ENCODE measurements around the gene CAV1.
A peak's percentile ranks its signal among the peaks of the same experiment; 100 is the strongest.

The CAV1 gene

DNA sequence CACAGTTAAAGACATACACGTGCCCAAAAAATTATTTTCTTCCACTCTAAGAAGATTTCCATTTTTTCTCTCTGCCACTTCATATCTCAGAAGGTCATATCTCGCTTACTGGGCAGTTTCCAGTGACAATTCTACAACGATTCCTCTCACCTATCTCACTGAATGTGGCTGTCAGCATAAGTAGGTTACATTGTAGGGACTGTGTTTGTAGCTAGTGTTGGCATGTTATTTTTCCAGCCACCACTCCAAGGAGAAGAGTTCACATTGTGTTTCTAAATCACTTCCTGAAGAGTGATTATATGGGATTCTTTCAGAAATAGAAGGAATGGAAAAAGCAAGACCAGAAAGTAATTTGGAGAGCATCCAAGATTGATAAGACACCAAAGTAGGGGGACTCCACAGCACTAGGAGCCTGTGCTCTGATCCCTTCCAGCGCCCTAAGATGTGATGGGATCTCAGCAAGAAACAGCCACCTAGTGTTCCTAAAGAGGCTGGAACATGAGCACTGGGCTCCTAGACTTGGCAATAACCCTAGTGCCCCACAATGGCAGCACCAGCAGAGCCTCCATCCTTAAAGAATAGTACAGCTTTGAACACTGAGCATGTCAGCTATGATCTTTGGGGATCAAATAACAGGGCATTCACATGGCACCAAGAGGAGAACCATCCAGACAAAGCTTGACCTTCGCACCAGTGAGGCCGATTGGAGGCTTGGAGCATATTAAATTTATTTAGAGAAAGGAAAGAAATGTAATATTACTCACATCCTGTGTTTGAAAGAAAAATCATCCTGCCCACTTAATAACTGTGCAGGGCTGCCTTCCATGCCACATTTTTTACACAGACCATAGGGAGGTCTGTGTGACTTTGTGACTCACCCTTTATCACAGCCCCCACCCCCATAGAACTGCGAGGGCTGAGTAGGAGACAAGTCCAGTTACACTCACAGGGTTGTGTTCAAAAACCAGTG lies 51.8 kb downstream of the CAV1 start:
- no peak overlapping the region for H3K27ac ChIP-seq (ENCODE audit: low read length)
- no peak overlapping the region for H3K4me3 ChIP-seq (ENCODE audit: low read depth in 1 of 2, low read length in 2 of 2)
- H3K27me3 ChIP-seq (ENCODE audit: low read depth, low read length), result no peaks in the 10 kb centered on the region
- no peaks in the 10 kb centered on the region for H3K36me3 ChIP-seq (ENCODE audit: control insufficient read depth in 1 of 2, insufficient read depth in 2 of 2, low read length in 2 of 2)
- H3K4me1 ChIP-seq (ENCODE audit: control insufficient read depth in 1 of 2, insufficient read depth in 2 of 2, low read length in 2 of 2), result peaks cover 0 to 6% of the 10 kb centered on the region in 2 donors
- H3K9me3 ChIP-seq (ENCODE audit: control insufficient read depth in 1 of 2, low read length in 2 of 2), result no peaks in the 10 kb centered on the region

DNA sequence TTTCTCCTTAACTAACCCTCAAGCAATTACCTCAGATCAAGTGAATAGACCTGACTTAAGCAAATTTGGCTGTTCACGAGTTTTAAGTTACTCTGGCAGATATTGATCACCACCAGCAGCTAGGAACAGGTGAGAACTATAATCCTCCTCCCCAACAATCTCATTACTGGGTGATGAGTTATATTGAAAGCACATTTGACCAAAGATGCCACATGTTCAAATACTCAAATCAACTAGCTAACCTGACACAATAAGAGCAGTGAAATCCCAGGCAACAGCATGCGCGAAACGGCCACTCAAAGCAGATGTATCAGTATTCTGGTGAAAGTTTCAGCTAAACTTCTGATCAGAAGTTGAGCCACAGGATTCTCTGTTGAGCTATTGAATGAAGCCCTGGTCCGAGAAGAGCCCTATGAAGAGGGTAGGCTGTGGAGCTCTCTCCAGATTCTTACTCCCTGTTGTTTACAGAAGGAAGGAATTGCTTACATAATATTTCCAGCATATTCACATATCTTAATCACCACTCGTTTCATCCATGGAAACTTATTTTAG lies 52.6 kb downstream of the CAV1 start:
- Histone ChIP-seq H3K27me3 (ENCODE audit: low read depth, low read length) (no peaks in the 10 kb centered on the region), H3K4me3 (ENCODE audit: low read depth in 1 of 2, low read length in 2 of 2) (no peak overlapping the region), H3K4me1 (ENCODE audit: control insufficient read depth in 1 of 2, insufficient read depth in 2 of 2, low read length in 2 of 2) (peaks cover 0 to 6% of the 10 kb centered on the region in 2 donors), H3K27ac (ENCODE audit: low read length) (no peak overlapping the region), H3K9me3 (ENCODE audit: control insufficient read depth in 1 of 2, low read length in 2 of 2) (no peaks in the 10 kb centered on the region), H3K36me3 (ENCODE audit: control insufficient read depth in 1 of 2, insufficient read depth in 2 of 2, low read length in 2 of 2) (no peaks in the 10 kb centered on the region)

DNA sequence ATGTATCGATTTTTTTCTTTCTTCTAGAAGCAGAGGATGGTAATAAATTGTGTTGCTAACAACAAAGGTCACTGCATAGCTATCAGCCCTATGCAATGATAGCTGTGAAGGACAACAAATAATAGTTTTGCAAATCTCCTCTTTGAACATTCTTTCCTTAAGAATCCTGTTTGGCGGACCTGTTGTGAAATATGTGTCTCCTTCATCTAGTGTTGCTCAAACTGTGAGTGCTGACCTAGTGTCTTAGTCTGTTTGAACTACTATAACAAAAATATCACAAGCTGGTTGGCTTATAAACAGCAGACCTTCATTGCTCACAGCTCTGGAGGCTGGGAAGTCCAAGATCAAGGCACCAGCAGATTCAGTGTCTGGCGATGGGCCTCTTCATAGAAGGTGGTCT lies 53.7 kb downstream of the CAV1 start:
- H3K4me1 ChIP-seq (ENCODE audit: control insufficient read depth in 1 of 2, insufficient read depth in 2 of 2, low read length in 2 of 2), result peaks cover 0 to 13% of the 10 kb centered on the region in 2 donors
- no peaks in the 10 kb centered on the region for H3K9me3 ChIP-seq (ENCODE audit: control insufficient read depth in 1 of 2, low read length in 2 of 2)
- H3K27ac ChIP-seq (ENCODE audit: low read length), result no peak overlapping the region

DNA sequence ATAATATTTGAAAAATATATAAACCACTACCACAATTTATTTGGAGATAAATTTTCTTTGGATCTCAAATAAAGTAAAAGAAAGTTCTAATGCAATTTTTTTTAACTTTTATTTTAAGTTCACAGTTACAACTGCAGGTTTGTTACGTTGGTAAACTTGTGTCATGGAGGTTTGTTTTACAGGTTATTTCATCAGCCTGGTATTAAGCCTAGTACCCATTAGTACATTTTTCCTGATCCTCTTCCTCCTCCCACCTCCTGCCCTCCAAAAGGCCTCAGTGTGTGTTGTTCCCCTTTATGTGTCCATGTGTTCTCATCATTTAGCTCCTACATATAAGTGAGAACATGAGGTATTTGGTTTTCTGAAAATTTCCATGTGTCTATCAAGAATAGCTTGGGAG lies 54.5 kb downstream of the CAV1 start:
- peaks cover 0 to 13% of the 10 kb centered on the region in 2 donors for H3K4me1 ChIP-seq (ENCODE audit: control insufficient read depth in 1 of 2, insufficient read depth in 2 of 2, low read length in 2 of 2)
- H3K27me3 ChIP-seq (ENCODE audit: low read depth, low read length), result no peaks in the 10 kb centered on the region
- H3K27ac ChIP-seq (ENCODE audit: low read length), result no peak overlapping the region
- no peaks in the 10 kb centered on the region for H3K9me3 ChIP-seq (ENCODE audit: control insufficient read depth in 1 of 2, low read length in 2 of 2)
- no peak overlapping the region for H3K4me3 ChIP-seq (ENCODE audit: low read depth in 1 of 2, low read length in 2 of 2)
- H3K36me3 ChIP-seq (ENCODE audit: control insufficient read depth in 1 of 2, insufficient read depth in 2 of 2, low read length in 2 of 2), result no peaks in the 10 kb centered on the region

More for the DNA sequence above, 53.7 kb downstream of the CAV1 start:
- Histone ChIP-seq H3K4me3 (ENCODE audit: low read depth in 1 of 2, low read length in 2 of 2) (no peak overlapping the region), H3K36me3 (ENCODE audit: control insufficient read depth in 1 of 2, insufficient read depth in 2 of 2, low read length in 2 of 2) (no peaks in the 10 kb centered on the region), H3K27me3 (ENCODE audit: low read depth, low read length) (no peaks in the 10 kb centered on the region)

DNA sequence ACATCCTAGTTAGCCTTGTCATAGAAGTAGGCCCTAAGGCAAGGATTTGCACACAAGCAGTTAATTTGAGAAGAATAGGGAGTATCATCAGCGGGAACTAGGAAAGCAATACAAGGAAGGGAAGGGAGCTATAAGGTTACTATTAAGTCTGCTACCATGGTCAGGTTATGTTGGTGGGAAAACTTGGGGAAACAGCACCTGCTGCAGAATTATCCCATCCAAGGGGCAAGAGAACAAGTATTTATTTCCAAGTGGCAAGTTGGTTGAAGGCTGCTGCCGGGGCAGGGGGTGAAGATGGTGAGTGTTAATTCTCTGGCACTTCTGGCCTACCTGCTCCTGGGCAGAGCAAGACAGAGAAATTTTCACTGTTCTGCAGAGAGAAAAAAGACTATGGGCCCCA lies 55.0 kb downstream of the CAV1 start:
- no peak overlapping the region for H3K27ac ChIP-seq (ENCODE audit: low read length)
- H3K4me3 ChIP-seq (ENCODE audit: low read depth in 1 of 2, low read length in 2 of 2), result no peak overlapping the region
- H3K36me3 ChIP-seq (ENCODE audit: control insufficient read depth in 1 of 2, insufficient read depth in 2 of 2, low read length in 2 of 2), result no peaks in the 10 kb centered on the region
- no peaks in the 10 kb centered on the region for H3K27me3 ChIP-seq (ENCODE audit: low read depth, low read length)
- H3K9me3 ChIP-seq (ENCODE audit: control insufficient read depth in 1 of 2, low read length in 2 of 2), result no peaks in the 10 kb centered on the region
- H3K4me1 ChIP-seq (ENCODE audit: control insufficient read depth in 1 of 2, insufficient read depth in 2 of 2, low read length in 2 of 2), result peaks cover 0 to 13% of the 10 kb centered on the region in 2 donors

DNA sequence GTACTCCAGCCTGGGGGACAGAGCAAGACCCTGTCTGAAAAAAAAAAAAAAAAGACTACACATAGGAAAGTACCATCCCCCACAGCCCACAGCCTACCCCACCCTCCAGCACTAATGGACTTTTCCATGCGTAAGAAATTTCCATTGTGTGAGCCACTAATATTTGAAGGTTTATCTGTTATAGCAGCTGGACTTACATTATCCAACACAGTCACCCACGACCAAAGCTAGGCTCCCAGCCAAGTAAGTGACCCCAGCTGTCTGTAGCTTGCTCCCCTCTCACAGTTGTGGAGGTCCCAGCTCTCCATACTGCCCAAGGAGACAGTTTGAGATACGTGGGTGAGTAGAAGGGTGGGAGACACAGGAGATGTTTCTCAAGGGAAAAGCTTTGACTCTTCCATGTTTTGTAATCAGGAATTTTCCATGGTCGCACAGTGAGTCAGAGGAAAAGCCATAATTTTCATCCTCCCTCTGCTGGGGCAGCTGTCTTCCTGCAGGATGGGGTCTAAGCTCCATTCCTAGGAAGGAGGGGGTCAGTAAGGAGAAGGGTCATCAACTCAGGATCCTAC lies 57.4 kb downstream of the CAV1 start:
- no peak overlapping the region for H3K27ac ChIP-seq (ENCODE audit: low read length)
- no peak overlapping the region for H3K4me3 ChIP-seq (ENCODE audit: low read depth in 1 of 2, low read length in 2 of 2)
- H3K27me3 ChIP-seq (ENCODE audit: low read depth, low read length), result no peaks in the 10 kb centered on the region
- peaks cover 0 to 13% of the 10 kb centered on the region in 2 donors for H3K4me1 ChIP-seq (ENCODE audit: control insufficient read depth in 1 of 2, insufficient read depth in 2 of 2, low read length in 2 of 2)
- H3K9me3 ChIP-seq (ENCODE audit: control insufficient read depth in 1 of 2, low read length in 2 of 2), result no peaks in the 10 kb centered on the region
- no peaks in the 10 kb centered on the region for H3K36me3 ChIP-seq (ENCODE audit: control insufficient read depth in 1 of 2, insufficient read depth in 2 of 2, low read length in 2 of 2)

DNA sequence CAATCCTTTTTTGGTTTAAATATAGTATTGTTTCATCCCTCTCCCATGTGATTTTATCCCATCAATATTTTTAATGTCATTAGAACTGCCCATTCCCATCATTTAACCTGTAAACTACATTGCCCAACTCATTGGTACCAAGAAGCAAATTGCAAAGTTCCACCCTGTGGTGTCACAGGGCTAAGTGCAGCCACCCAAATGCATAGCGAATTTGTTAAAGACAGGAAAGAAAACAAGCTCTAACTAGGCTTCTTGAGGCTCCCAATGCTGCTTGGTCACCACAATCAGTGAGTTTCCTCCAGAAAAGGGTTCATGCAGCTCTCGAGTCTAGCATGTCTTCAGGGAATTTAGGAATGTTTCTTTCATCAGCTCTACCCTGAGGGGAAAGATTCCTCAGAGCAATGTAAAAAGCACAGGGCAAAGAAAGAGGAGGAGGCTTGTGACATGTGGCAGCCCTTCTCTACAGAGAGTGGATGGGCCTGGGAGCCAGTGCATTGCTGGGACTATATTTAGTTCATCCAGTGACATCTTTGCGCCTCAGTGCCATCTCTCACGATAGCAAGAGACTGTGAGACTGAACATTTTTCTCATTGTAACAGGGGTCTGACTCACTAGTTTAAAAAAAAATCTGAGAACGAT lies 58.1 kb downstream of the CAV1 start:
- H3K36me3 ChIP-seq (ENCODE audit: control insufficient read depth in 1 of 2, insufficient read depth in 2 of 2, low read length in 2 of 2), result no peaks in the 10 kb centered on the region
- H3K4me3 ChIP-seq (ENCODE audit: low read depth in 1 of 2, low read length in 2 of 2), result no peak overlapping the region
- no peaks in the 10 kb centered on the region for H3K27me3 ChIP-seq (ENCODE audit: low read depth, low read length)
- H3K9me3 ChIP-seq (ENCODE audit: control insufficient read depth in 1 of 2, low read length in 2 of 2), result no peaks in the 10 kb centered on the region
- H3K27ac ChIP-seq (ENCODE audit: low read length), result peak overlapping the region; percentile 59
- H3K4me1 ChIP-seq (ENCODE audit: control insufficient read depth in 1 of 2, insufficient read depth in 2 of 2, low read length in 2 of 2), result peaks cover 0 to 10% of the 10 kb centered on the region in 2 donors

DNA sequence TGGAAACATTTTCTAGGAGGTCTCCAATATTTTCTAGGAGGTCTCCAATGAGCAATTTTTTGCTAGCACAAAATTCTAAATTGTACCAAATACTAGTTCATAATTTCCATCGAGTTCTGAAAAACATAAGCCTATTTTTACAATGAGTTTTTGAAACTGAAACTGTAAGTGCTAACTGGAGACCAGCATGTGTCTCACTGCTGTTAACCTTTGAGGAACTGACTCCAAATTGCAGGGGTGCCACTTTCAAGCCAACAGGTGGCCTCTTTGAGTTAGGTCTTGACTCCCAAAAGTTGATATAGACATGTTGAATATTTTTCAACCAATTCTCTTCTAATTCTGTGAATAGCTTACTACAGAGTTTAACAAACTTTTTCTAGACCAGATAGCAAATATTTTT lies 58.8 kb downstream of the CAV1 start:
- Histone ChIP-seq H3K27me3 (ENCODE audit: low read depth, low read length) (no peaks in the 10 kb centered on the region), H3K9me3 (ENCODE audit: control insufficient read depth in 1 of 2, low read length in 2 of 2) (no peaks in the 10 kb centered on the region), H3K36me3 (ENCODE audit: control insufficient read depth in 1 of 2, insufficient read depth in 2 of 2, low read length in 2 of 2) (no peaks in the 10 kb centered on the region), H3K4me1 (ENCODE audit: control insufficient read depth in 1 of 2, insufficient read depth in 2 of 2, low read length in 2 of 2) (peaks cover 1 to 11% of the 10 kb centered on the region in 2 donors), H3K27ac (ENCODE audit: low read length) (peak overlapping the region; percentile 59), H3K4me3 (ENCODE audit: low read depth in 1 of 2, low read length in 2 of 2) (no peak overlapping the region)

DNA sequence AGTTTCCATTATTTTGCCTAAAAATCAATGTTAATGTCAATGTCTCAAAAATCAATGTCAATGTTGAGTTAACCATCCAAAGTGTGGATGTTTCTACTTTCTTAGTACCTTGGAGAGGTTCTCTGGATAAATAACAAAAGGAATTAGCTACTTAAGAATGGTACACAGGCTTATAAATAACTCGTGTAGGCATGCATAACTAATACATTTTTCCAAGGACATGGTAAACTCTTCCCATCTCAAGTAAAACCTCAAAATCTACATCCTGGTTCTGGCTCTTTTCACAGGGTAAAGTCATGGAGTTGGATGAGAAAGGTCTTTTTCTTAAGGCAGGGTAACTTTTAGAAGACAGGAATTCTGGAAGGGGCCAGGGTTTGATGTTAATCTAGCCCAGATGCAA lies 59.9 kb downstream of the CAV1 start:
- Histone ChIP-seq H3K9me3 (ENCODE audit: control insufficient read depth in 1 of 2, low read length in 2 of 2) (no peaks in the 10 kb centered on the region), H3K27me3 (ENCODE audit: low read depth, low read length) (no peaks in the 10 kb centered on the region), H3K27ac (ENCODE audit: low read length) (no peak overlapping the region), H3K4me3 (ENCODE audit: low read depth in 1 of 2, low read length in 2 of 2) (no peak overlapping the region), H3K36me3 (ENCODE audit: control insufficient read depth in 1 of 2, insufficient read depth in 2 of 2, low read length in 2 of 2) (no peaks in the 10 kb centered on the region), H3K4me1 (ENCODE audit: control insufficient read depth in 1 of 2, insufficient read depth in 2 of 2, low read length in 2 of 2) (peaks cover 5 to 11% of the 10 kb centered on the region in 2 donors)

DNA sequence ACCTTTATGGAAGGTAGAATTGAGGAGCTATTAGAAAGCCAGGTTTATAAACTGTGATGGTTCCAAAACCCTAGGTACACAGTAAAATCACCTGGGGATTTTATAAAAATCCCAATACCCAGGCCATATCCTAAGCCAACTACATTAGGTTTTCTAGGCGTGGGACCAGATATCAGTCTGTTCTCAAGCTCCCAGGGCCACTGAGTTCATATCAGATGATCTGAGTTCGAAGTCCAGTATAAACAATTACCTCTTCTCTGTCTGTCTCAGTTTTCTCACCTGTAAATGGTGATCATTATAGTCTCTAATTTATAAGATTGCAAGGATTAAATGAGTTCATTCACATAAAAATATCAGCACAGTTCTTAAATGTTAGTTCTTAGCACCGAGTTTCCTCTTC lies 60.6 kb downstream of the CAV1 start:
- Histone ChIP-seq H3K27ac (ENCODE audit: low read length) (no peak overlapping the region), H3K4me3 (ENCODE audit: low read depth in 1 of 2, low read length in 2 of 2) (no peak overlapping the region), H3K4me1 (ENCODE audit: control insufficient read depth in 1 of 2, insufficient read depth in 2 of 2, low read length in 2 of 2) (peaks cover 5 to 11% of the 10 kb centered on the region in 2 donors), H3K36me3 (ENCODE audit: control insufficient read depth in 1 of 2, insufficient read depth in 2 of 2, low read length in 2 of 2) (no peaks in the 10 kb centered on the region), H3K27me3 (ENCODE audit: low read depth, low read length) (no peaks in the 10 kb centered on the region), H3K9me3 (ENCODE audit: control insufficient read depth in 1 of 2, low read length in 2 of 2) (no peaks in the 10 kb centered on the region)

DNA sequence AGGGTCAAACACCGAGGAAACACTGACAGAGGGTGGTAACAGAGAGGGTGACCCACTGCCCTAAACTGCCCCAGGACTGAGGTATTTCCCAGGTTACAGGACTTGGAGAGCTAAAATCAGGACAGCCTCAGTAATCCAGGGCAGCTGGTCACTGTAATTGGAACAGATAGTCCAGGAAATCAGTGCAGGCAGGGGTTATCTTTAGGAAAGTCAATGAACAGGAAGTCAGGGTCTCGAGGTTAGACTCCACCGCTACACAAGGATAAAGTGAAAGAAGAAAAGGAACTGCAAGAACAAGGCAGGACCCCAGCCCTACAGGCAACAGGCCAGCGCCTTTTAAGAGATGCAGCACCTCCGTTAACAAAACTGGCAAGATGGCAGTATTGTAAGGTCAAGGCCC lies 61.1 kb downstream of the CAV1 start:
- H3K4me1 ChIP-seq (ENCODE audit: control insufficient read depth in 1 of 2, insufficient read depth in 2 of 2, low read length in 2 of 2), result peaks cover 5 to 11% of the 10 kb centered on the region in 2 donors
- no peak overlapping the region for H3K27ac ChIP-seq (ENCODE audit: low read length)
- H3K9me3 ChIP-seq (ENCODE audit: control insufficient read depth in 1 of 2, low read length in 2 of 2), result no peaks in the 10 kb centered on the region

More for the DNA sequence above, 61.1 kb downstream of the CAV1 start:
- Histone ChIP-seq H3K27me3 (ENCODE audit: low read depth, low read length) (no peaks in the 10 kb centered on the region), H3K36me3 (ENCODE audit: control insufficient read depth in 1 of 2, insufficient read depth in 2 of 2, low read length in 2 of 2) (no peaks in the 10 kb centered on the region), H3K4me3 (ENCODE audit: low read depth in 1 of 2, low read length in 2 of 2) (no peak overlapping the region)

Data from muscle layer of duodenum (tissue), 2 donors.